GM10248 (cell line): ENCODE results near the gene FAM117A.
A peak's percentile ranks its signal among the peaks of the same experiment; 100 is the strongest.

Experiments
- CTCF ChIA-PET: fragments of 300-600 bp; sonication (Branson Sonifier 250); formaldehyde crosslinking; extraction: SDS; loops from one replicate; lab custom pipeline; 2021; ENCODE audit warnings: antibody characterized with exemption; lab: Yijun Ruan, JAX
- POLR2A ChIA-PET: fragments of 350-650 bp; sonication (Branson Sonifier 250); formaldehyde crosslinking; extraction: SDS; loops from one replicate; lab custom pipeline; 2020; ENCODE audit warnings: antibody characterized with exemption; lab: Yijun Ruan, JAX
- DNase-seq: peaks from one replicate; pipeline ENCODE4 v3.0.0; 2012; ENCODE audit errors: extremely low spot score
- TF ChIP-seq, protein P1 (sequence below): IDR thresholded peaks from 2 replicates; pipeline ENCODE4 v1.5.1; 2012; ENCODE audit warnings: mild to moderate bottlenecking, low read depth; ENCODE audit errors: extremely low read depth, missing control alignments, control extremely low read depth

The FAM117A gene, protein sequence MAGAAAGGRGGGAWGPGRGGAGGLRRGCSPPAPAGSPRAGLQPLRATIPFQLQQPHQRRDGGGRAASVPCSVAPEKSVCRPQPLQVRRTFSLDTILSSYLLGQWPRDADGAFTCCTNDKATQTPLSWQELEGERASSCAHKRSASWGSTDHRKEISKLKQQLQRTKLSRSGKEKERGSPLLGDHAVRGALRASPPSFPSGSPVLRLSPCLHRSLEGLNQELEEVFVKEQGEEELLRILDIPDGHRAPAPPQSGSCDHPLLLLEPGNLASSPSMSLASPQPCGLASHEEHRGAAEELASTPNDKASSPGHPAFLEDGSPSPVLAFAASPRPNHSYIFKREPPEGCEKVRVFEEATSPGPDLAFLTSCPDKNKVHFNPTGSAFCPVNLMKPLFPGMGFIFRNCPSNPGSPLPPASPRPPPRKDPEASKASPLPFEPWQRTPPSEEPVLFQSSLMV

DNA sequence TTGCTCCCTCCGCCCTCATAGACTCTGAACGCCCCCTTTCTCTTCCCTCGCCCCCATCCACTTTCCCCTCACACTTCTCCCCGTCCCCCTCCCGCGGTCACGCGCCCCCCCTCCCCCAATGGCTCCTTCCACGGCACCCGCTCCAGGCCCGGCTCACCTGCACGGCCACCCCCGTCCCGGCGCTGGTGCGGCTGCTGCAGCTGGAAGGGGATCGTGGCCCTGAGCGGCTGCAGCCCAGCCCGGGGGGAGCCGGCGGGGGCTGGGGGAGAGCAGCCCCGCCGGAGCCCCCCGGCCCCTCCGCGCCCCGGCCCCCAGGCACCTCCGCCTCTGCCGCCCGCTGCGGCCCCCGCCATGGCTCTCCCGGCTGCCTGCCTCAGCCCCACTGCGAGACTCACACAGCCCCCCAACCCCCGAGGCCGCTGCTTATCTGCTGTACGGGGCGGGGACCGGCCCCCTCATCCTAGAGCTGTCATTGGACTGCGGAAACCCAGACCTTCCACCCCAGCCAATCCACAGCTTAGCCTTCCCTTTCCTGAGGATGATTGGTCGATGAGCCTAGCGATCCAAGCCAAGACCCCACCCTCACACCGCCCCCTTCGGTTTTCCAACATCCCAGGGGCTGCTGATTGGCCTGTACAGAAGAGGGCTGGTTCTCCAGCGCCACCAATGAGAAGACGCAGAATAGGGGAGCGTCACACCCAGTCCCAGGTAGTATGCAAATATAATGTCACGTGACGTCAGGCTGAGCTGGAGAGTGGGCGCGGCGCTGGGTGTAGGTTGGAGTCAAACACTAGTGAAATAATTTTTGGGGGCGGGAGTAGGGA, at the start of gene FAM117A:
TSS of gene FAM117A (minus strand) at position 397 of the 824 bp plus-strand sequence. CDS start at position 353, 44 bp downstream.
- DNase-seq: peak; percentile 99
- POLR2A ChIA-PET: interaction anchor here (0.5 to 2.1 kb wide), 22 partner anchors 10 to 967 kb away, joined by 3 to 20 read pairs (median 6); partner anchors contain the start of genes KAT7 and SLC35B1
- CTCF ChIA-PET: interaction anchor here (0.9 to 7.2 kb wide), 10 partner anchors 10 to 207 kb away, joined by 3 to 50 read pairs (median 5); partner anchors contain the start of gene SLC35B1
- TF ChIP-seq, protein P1, sequence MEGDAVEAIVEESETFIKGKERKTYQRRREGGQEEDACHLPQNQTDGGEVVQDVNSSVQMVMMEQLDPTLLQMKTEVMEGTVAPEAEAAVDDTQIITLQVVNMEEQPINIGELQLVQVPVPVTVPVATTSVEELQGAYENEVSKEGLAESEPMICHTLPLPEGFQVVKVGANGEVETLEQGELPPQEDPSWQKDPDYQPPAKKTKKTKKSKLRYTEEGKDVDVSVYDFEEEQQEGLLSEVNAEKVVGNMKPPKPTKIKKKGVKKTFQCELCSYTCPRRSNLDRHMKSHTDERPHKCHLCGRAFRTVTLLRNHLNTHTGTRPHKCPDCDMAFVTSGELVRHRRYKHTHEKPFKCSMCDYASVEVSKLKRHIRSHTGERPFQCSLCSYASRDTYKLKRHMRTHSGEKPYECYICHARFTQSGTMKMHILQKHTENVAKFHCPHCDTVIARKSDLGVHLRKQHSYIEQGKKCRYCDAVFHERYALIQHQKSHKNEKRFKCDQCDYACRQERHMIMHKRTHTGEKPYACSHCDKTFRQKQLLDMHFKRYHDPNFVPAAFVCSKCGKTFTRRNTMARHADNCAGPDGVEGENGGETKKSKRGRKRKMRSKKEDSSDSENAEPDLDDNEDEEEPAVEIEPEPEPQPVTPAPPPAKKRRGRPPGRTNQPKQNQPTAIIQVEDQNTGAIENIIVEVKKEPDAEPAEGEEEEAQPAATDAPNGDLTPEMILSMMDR: no peak

DNA sequence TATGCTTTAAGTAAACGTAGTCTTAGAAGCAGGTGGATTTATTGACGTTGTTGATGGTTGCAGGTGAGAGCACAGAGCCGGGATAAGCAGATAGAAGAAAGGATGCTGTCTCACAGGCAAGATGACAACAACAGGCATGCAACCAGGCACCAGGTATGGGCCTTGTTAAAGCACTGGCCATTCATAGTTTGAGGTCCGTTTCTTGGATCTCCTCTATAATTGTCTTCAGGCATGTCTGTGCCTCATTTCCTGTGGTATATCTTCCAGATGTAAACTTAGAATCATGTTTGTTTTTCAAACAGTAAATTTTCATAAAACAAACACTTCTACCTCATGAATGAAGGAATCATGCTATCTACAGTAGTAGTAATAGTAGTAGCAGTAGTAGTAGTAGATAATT, 45.1 kb upstream of the FAM117A start:
- TF ChIP-seq, protein P1: no peak
- POLR2A ChIA-PET: no interaction called here
- CTCF ChIA-PET: no interaction called here
- no peak for DNase-seq

GRCh38 chr17:49798738-49799137, 34.8 kb upstream of the FAM117A start:
- no peak for DNase-seq
- TF ChIP-seq, protein P1: no peak
- ChIA-PET POLR2A (no interaction called here), CTCF (interaction anchor here (0.8 to 1.4 kb wide), 7 partner anchors 11 to 242 kb away, joined by 3 to 4 read pairs (median 3); partner anchors contain the start of gene SLC35B1)

GRCh38 chr17:49798182-49798581, 34.3 kb upstream of the FAM117A start:
- POLR2A ChIA-PET: interaction anchor here (0.6 kb wide), 2 partner anchors 12 to 121 kb away, joined by 4 to 5 read pairs; no protein-coding TSS in a partner anchor
- CTCF ChIA-PET: interaction anchor here (0.8 to 1.5 kb wide), 8 partner anchors 10 to 241 kb away, joined by 3 to 5 read pairs (median 3); partner anchors contain the start of genes KAT7 and SLC35B1
- no peak for DNase-seq
- TF ChIP-seq, protein P1: no peak

DNA sequence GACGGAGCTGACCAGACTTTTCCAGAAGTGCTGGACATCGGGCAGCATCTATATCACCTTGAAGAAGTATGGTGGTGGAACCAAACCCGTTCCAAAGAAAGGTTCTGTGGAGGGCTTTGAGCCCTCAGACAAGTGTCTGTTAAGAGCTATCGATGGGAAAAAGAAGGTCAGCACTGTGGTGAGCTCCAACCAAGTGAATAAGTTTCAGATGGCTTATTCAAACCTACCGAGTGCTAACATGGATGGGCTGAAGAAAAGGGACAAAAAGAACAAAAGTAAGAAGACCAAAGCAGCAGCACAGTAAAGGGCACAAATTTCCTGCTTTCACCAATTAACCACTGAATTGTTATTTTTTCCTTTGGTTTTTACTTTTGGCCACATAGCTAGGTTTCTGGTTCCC, 31.4 kb upstream of the FAM117A start:
- TF ChIP-seq, protein P1: no peak
- CTCF ChIA-PET: interaction anchor here (0.8 to 1.3 kb wide), 4 partner anchors 10 to 225 kb away, joined by 3 to 4 read pairs (median 4); no protein-coding TSS in a partner anchor
- POLR2A ChIA-PET: interaction anchor here (0.5 kb wide), 1 partner anchor 31 kb away, joined by 3 read pairs; the partner anchor contains the start of gene FAM117A
- DNase-seq: no peak

GRCh38 chr17:49793309-49793708, 29.4 kb upstream of the FAM117A start:
- DNase-seq: no peak
- ChIA-PET CTCF (interaction anchor here (1.0 to 1.5 kb wide), 4 partner anchors 12 to 223 kb away, joined by 3 to 4 read pairs (median 3); no protein-coding TSS in a partner anchor), POLR2A (no interaction called here)
- TF ChIP-seq, protein P1: no peak
